Measurements from ENCODE around the gene ASPHD1. TPM values are rescaled to one million over a fixed set of nuclear protein-coding genes. Genes with fewer than 3 reads are reported as not detected.
"Not testable (repeated sequence)": the region's sequence is repeated elsewhere in the genome, so short reads cannot be mapped to it uniquely, and the experiment has no call there.

ASPHD1 gene, protein sequence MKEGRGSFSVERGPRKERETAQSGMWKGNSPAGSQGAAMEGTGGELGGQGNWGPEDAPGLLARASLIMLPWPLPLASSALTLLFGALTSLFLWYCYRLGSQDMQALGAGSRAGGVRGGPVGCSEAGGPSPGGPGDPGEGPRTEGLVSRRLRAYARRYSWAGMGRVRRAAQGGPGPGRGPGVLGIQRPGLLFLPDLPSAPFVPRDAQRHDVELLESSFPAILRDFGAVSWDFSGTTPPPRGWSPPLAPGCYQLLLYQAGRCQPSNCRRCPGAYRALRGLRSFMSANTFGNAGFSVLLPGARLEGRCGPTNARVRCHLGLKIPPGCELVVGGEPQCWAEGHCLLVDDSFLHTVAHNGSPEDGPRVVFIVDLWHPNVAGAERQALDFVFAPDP
- 18.4 and 22.0 TPM in 2 replicates for total RNA-seq (2014; rRNA removed; shearing (Covaris generic))

- DNase-seq (ENCODE audit: low spot score), result peak; percentile 88
These were observed at the start of gene ASPHD1 for GRCh38 chr16:29900102-29900887. Gene ASPHD1, plus strand, starts transcription at chr16:29900488. Its CDS starts 484 bp downstream, at chr16:29900972.

GRCh38 chr16:29850998-29851397 is 49.3 kb upstream of the ASPHD1 start:
- no peak for DNase-seq (ENCODE audit: low spot score)

DNA sequence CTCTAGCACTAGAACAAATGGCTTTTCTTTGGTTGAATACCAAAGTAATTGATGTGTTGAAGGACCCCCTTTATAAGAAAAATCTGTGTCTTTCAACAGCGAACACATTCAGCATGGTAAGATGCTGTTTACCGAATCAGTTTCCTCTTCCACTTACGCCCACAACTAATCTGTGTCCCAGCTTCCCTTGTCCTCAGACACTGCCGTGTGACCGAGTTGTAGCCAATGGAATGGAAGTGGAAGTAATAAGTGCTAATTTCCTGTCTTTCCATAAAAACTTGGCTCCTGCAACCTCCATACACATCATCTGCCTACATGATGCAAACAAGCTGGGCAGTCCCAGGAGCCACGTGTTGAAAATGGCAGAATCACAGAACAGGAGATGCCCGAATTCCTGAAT is 47.6 kb upstream of the ASPHD1 start:
- DNase-seq (ENCODE audit: low spot score), result no peak

DNA sequence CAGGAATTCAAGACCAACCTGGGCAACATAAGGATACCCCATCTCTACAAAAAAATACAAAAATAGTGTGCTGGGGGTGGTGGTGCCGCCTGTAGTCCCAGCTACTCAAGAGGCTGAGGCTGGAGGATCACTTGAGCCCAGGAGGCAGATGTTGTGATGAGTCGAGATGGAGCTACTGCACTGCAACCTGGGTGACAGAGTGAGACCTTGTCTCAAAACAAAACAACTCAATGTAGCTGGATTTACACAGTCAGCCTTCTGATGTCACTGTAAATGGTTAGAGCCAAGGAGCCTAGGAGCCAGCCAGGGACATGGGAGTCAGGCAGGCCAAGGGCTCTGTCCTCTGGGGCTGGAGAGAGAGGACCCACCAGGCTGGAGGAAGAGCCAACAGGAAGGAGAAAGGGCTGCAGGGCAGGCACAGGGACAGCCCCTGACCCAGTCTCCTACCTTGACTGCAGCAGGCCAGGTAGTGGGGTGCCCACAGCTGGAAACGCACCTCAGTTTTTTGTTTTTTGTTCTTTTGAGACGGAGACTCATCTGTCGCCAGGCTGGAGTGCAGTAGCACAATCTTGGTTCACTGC is 45.7 kb upstream of the ASPHD1 start:
- no peak for DNase-seq (ENCODE audit: low spot score)

GRCh38 chr16:29857133-29857760 is 43.0 kb upstream of the ASPHD1 start:
- DNase-seq (ENCODE audit: low spot score), result peak; percentile 29

DNA sequence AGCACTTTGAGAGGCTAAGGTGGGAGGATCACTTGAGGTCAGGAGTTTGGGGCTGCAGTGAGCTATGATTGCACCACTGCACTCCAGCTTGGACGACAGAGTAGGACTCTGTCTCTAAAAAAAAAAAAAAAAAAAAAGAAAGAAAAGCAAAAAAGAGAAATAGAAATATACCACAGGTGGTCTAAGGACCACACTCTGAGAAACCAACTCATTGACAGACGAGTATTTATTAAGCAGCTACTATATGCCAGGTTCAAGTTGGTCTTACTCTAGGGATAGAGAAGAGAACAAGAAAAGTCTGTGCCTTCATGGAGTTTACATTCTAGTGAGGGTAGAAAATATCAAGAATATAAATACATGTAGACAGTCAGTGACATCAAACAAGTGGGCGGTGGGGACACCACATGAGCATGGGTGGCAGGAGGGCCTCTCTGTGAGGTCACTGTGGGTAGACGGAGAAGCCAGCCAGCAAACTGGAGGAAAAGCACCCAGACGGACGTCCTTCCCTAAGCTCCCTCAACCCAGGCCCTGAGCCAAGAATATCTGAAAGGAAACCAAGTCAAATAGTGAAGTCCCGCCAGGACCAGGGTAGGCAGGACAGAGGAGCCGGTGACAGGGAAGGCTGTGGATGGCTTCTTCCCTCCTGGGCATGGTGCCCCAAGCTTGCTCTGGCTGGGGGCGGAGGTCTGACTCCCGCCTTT is 42.0 kb upstream of the ASPHD1 start:
- no peak for DNase-seq (ENCODE audit: low spot score)

- no peak for DNase-seq (ENCODE audit: low spot score)
These were observed 41.3 kb upstream of the ASPHD1 start for GRCh38 chr16:29858974-29859373.

DNA sequence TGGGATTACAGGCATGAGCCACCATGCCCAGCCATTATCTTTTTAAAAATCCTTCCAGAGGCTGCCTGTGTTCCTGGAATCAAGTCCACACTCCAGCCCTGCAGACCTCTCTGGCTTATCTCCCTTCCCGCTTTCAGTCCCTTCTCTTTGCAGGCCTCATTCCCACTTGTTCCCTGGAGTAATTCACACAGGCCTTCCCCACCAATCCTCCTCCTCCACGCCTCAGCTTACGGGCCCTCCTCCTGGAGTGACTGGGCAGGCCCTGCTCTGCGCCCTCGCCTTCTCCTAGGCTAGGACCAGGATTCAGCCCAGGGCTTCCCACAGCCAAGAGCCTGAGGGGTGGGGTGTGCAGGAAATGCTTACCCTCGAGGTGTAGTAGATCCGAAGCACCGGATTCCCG is 40.1 kb upstream of the ASPHD1 start:
- DNase-seq (ENCODE audit: low spot score), result no peak

DNA sequence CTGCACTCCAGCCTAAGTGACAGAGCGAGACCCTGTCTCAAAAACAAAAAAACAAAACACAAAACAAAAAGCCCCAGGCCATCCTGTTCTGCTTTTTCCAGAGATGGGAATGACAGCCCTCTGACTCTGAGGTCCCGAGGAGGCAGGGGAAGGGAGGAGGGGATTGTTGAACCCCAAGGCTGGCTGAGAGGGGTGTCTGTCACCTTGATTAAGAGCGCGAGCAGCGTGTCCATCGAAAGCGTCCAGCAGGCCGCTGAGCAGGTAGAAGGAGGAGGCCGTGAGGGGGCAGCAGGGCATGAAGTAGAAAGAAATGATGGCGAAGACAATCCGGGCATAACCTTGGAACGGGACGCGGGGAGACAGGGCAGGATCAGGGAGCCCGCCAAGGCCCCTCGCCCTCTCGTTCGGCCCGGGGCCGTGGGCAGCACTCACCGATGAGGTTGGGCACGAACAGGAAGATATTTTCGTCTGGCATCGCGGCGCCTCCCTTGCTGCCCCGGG is 37.9 kb upstream of the ASPHD1 start:
- peak; percentile 30 for DNase-seq (ENCODE audit: low spot score)

DNA sequence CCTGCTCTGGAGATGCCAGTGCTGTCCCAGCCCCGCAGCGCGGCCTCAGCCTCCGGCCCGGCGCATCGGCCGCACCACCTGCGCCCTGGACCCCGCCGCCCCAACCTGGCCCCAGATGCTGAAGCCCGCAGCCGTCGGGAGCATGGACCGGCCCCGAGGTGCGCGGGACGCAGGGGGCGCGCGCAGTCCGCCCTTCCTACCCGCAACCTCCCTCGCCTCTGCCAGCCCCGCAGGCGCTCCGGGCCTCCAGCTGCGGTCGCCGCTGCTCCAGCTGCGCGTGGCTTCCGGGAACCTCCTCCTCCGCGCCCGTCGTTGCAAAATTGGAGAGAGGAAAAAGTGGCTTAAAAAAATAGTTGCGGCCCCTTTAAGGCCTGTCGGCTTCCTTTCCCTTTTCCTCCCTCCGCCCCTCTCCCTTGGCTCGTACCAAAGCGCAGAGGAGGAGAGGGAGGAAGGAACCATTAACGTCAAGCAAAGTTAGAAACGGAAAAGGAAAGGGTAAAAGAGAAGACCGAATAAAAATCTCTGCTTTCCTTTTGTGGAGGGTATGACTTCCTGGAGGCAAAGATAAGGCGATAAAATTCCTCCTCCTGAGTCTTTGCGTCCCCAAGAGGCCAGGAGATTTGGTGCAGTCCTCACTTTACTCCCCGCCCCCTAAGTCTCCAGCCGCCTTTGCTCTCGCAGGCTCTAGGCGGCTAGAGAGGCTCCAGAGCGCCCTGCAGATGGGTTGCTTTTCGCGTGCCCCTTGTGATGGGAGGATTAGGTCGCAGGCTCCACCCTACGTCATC is 37.2 kb upstream of the ASPHD1 start, which contains the start of gene CDIPT:
TSS of gene CDIPT (minus strand) at position 343 of the 785 bp plus-strand sequence. CDS start 369 bp downstream, outside the sequence.
- DNase-seq (ENCODE audit: low spot score), result peak; percentile 96

GRCh38 chr16:29863669-29863984 is 36.7 kb upstream of the ASPHD1 start:
- DNase-seq (ENCODE audit: low spot score), result no peak

- no peak for DNase-seq (ENCODE audit: low spot score)
These were observed 36.1 kb upstream of the ASPHD1 start for GRCh38 chr16:29864205-29864604.

DNA sequence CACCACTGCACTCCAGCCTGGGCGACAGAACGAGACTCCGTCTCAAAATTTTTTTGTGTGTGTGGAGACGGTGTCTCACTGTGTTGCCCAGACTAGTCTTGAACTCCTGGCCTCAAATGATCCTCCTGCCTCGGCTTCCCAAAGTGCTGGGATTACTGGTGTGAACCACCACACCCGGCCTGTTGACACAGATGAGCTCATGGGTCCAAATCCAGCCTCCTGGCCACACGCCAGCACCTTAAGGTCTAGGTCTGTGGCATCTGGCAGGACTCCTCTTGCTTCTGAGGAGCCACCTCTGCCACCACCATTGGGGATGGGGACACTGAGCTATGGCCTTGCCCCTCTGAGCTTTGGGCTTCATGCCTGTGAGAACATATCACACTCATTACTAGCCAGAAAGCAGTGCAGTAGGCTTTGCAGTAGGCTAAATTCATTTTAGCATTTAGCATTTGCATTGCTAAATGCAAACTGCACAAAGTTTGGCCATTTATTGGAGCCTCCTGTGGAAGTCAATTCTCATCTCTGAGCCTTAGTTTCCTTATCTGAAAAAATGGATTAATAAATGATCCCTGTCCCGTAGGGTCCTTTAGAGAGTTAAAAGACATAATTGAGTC is 31.8 kb upstream of the ASPHD1 start:
- DNase-seq (ENCODE audit: low spot score), result no peak

DNA sequence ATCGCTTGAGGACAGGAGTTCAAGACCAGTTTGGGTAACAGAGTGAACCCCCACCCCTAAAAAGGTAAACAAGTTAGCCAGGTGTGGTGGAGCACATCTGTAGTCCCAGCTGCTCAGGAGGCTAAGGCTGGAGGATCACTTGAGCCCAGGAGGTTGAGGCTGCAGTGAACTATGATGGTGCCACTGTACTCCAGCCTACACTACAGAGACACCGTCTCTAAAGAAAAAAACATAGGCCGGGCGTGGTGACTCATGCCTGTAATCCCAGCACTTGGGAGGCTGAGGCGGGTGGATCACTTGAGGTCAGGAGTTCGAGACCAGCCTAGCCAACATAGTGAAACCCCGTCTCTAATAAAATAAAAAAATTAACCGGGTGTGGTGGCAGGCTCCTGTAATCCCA is 31.2 kb upstream of the ASPHD1 start:
- not testable (repeated sequence) for DNase-seq (ENCODE audit: low spot score)

GRCh38 chr16:29871822-29872546 is 28.3 kb upstream of the ASPHD1 start:
- DNase-seq (ENCODE audit: low spot score), result no peak

GRCh38 chr16:29873319-29873718 is 27.0 kb upstream of the ASPHD1 start:
- DNase-seq (ENCODE audit: low spot score), result no peak

- no peak for DNase-seq (ENCODE audit: low spot score)
These were observed 25.1 kb upstream of the ASPHD1 start for GRCh38 chr16:29875206-29875605.

DNA sequence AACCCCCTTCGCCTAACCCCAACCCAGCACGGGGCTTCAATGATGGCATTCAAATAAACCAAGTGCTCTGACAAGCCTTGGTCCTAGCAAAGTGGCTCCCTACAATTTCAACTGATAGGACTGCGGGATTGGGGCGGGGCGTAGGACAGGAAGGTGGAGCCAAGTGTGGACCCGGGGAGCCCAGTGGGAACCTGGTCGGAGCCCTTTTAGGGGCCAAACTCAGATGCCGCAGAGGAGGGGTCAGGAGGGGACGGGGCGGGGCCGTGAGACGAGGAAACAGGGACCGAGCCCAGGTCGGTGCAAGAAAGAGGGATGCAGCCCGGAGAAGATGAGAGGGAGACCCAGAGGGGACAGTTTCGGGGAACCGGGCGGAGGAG is 24.1 kb upstream of the ASPHD1 start:
- DNase-seq (ENCODE audit: low spot score), result no peak

DNA sequence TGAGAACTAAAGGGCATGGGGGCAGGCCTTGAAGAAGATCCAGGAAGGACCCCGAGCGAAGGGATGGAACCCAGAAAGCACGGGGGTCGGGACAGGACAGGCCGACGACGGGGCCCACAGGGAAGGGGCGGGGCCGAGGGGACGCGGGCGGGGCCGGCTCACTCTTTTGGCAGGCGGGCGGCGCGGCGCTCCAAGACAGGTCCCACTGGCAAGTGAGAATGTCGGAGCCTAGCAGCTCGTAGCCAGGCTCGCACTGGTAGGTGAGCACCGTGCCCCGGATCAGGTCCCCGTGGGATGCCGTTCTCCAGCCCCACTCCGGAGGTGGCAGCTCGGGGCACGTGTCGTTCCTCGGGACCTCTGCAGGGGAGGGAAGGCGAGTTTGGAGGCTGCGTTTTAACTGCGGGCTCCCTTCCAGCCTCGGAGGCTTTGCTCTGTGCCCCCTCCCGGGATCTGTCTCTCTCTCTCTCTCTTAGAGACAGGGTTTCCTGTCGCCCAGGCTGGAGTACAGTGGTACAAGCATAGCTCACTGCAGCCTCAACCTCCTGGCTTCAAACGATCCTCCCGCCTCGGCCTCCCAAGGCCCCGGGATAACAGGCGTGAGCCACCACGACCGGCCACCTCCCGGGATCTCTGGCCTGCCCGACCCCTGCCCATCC is 23.6 kb upstream of the ASPHD1 start:
- no peak for DNase-seq (ENCODE audit: low spot score)
